K562 (cell line): ENCODE measurements around the gene POLR2A. TPM values are rescaled to one million over a fixed set of nuclear protein-coding genes. Genes with fewer than 3 reads are reported as not detected.

Source experiments
- ZBTB40 ChIP-seq, 2 experiments: fragments of 450-650 bp in 1 of 2; sonication (generic) in 1 of 2; formaldehyde crosslinking in 1 of 2; IDR thresholded peaks; 2 replicates each; pipeline versions ENCODE4 v1.7.1 to v1.9.0; 2016 to 2022; ENCODE audit warnings: inconsistent platforms in 1 of 2, mild to moderate bottlenecking in 1 of 2, missing genetic modification reagents in 1 of 2
- polyA plus RNA-seq, 8 experiments: library from polyadenylated mRNA; depleted of rRNA in 4 of 8; stranded (reverse) in 5 of 8; unstranded in 3 of 8; fragments of >200 nt; fragmentation: Nextera tagmentation in 2 of 8; fragmentation: Illumina TruSeq in 1 of 8; extraction: Ambion mirVana in 2 of 8; extraction: Trizol in 1 of 8; gene quantifications; 2 replicates each; pipeline versions ENCODE4 v1.2.1 to v1.2.3, GENCODE V29; 2011 to 2014; ENCODE audit warnings: inconsistent platforms in 1 of 8, missing spikeins in 1 of 8
- total RNA-seq, 7 experiments: library from RNA; depleted of rRNA in 6 of 7; stranded (reverse); fragments of >200 nt in 6 of 7; fragmentation: Illumina TruSeq in 2 of 7; extraction: Trizol in 2 of 7; gene quantifications; 2 replicates each; pipeline versions ENCODE4 v1.2.1 to v1.2.3, GENCODE V29; 2011 to 2021; ENCODE audit warnings: low replicate concordance in 1 of 7
- TF ChIP-seq, protein P1 (sequence below): fragments of 200-800 bp; sonication (Bioruptor generic); IDR thresholded peaks from 2 replicates; pipeline ENCODE4 v1.6.1; 2017; ENCODE audit warnings: missing genetic modification characterization, missing compliant biosample characterization

POLR2A gene
- total and polyA plus RNA-seq, 9 of the 15 experiments (the other 6 are each of a cell fraction or from before 2014, with no cell fraction given) = 1.3 to 109 (median 12.4) TPM

- TF ChIP-seq ZBTB40 (IDR thresholded peaks at IDR 0.05) (0 out of 2 replicates have a peak, but pooled peaks have one; percentile 23), ZBTB40 (CRISPR knock-in tag; IDR thresholded peaks at IDR 0.05) (no peak)
- TF ChIP-seq, protein P1, sequence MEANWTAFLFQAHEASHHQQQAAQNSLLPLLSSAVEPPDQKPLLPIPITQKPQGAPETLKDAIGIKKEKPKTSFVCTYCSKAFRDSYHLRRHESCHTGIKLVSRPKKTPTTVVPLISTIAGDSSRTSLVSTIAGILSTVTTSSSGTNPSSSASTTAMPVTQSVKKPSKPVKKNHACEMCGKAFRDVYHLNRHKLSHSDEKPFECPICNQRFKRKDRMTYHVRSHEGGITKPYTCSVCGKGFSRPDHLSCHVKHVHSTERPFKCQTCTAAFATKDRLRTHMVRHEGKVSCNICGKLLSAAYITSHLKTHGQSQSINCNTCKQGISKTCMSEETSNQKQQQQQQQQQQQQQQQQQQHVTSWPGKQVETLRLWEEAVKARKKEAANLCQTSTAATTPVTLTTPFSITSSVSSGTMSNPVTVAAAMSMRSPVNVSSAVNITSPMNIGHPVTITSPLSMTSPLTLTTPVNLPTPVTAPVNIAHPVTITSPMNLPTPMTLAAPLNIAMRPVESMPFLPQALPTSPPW (CRISPR knock-in tag) = peak; percentile 98
- TF ChIP-seq, all 486 proteins: peak for 33
Measured at GRCh38 chr17:7479213-7480088, 4.7 kb upstream of the POLR2A start, which contains the start of gene ZBTB4 (continued).
